Liver (tissue), 3 donors: ENCODE data around the gene WFIKKN2.

ENCODE experiments used
- REST ChIP-seq: IDR thresholded peaks from 2 replicates; pipeline ENCODE4 v1.6.1; 2016; ENCODE audit warnings: antibody characterized with exemption, mild to moderate bottlenecking
- RXRA ChIP-seq, 2 donors: IDR thresholded peaks; 2 replicates each; pipeline ENCODE4 v1.6.1; 2017 to 2018; ENCODE audit warnings: antibody characterized with exemption in 2 of 2, mild to moderate bottlenecking in 1 of 2
- ZBTB33 ChIP-seq: IDR thresholded peaks from 2 replicates; pipeline ENCODE4 v1.6.1; 2016; ENCODE audit warnings: antibody characterized with exemption
- TF ChIP-seq, protein P1 (sequence below): IDR thresholded peaks from 2 replicates; pipeline ENCODE4 v1.6.1; 2016; ENCODE audit warnings: antibody characterized with exemption
- TF ChIP-seq, protein P2 (sequence below): fragments of 150-350 bp; IDR thresholded peaks from 2 replicates; pipeline ENCODE4 v1.5.1; 2017; ENCODE audit warnings: improper control_type of control experiment, low read depth, low read length; ENCODE audit not compliant: missing input control
- TF ChIP-seq, protein P3 (sequence below): IDR thresholded peaks from 2 replicates; pipeline ENCODE4 v1.6.1; 2016; ENCODE audit warnings: antibody characterized with exemption
- donor health status: healthy.
- donor health status: healthy.

DNA sequence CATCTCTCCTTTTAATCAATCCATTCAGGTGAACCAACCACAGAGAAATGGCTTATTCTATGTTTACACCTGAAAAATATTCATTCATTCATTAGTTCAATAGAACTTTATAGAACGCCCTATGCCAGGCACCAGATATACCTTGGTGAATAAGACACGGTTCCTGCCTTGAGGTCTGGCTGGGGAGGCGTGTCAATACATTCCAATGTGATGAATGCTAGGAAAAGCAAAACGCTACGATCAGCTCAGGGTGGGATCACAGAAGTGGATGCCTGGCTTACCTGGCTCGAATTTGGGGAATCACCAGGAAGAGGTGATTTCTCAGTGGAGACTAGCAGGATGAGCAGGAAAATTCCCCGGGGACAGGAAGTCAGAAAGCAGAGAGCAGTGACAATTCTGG is 17.5 kb upstream of the WFIKKN2 start:
- TF ChIP-seq, protein P1, sequence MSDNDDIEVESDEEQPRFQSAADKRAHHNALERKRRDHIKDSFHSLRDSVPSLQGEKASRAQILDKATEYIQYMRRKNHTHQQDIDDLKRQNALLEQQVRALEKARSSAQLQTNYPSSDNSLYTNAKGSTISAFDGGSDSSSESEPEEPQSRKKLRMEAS: no peak
- TF ChIP-seq, protein P2, sequence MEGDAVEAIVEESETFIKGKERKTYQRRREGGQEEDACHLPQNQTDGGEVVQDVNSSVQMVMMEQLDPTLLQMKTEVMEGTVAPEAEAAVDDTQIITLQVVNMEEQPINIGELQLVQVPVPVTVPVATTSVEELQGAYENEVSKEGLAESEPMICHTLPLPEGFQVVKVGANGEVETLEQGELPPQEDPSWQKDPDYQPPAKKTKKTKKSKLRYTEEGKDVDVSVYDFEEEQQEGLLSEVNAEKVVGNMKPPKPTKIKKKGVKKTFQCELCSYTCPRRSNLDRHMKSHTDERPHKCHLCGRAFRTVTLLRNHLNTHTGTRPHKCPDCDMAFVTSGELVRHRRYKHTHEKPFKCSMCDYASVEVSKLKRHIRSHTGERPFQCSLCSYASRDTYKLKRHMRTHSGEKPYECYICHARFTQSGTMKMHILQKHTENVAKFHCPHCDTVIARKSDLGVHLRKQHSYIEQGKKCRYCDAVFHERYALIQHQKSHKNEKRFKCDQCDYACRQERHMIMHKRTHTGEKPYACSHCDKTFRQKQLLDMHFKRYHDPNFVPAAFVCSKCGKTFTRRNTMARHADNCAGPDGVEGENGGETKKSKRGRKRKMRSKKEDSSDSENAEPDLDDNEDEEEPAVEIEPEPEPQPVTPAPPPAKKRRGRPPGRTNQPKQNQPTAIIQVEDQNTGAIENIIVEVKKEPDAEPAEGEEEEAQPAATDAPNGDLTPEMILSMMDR: no peak
- TF ChIP-seq, protein P3, sequence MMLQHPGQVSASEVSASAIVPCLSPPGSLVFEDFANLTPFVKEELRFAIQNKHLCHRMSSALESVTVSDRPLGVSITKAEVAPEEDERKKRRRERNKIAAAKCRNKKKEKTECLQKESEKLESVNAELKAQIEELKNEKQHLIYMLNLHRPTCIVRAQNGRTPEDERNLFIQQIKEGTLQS: no peak
- TF ChIP-seq RXRA (IDR thresholded peaks at IDR 0.05) (no peak), REST (no peak), ZBTB33 (no peak)
